Erythroblast (primary cell): Measurements from ENCODE around the gene CELF3.

Experiments
- GATA1 ChIP-seq: IDR thresholded peaks from 2 replicates; pipeline ENCODE4 v1.6.1; 2011; ENCODE audit warnings: low read depth, mild to moderate bottlenecking, control low read depth, low read length, moderate library complexity
- POLR2A ChIP-seq: IDR thresholded peaks from 2 replicates; pipeline ENCODE4 v1.6.1; 2011; ENCODE audit warnings: mild to moderate bottlenecking, low read length

DNA sequence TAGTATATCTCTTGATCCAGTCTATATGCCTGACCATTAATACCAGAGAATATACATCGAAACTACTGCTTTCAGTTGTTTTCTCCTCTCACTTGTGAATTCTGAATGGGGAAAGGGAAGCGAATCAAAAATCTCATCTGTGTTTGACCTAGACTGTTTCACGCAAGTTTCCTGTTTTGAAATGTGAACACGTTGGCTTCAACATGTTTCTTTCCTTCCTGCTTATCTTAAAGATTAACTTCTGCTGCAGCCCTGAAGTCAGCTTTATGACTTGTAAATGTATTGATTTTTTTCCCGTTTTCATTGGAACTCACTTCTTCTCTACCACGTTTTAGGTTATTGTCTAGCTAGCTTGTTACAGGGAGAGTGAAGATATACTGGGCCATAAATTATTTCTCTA lies 54.9 kb downstream of the CELF3 start:
- TF ChIP-seq POLR2A = no peak
- TF ChIP-seq GATA1 = no peak
